NCI-H128 (cell line): ENCODE measurements around the gene SEMA6B.
"Not testable (repeated sequence)": the region's sequence is repeated elsewhere in the genome, so short reads cannot be mapped to it uniquely, and the experiment has no call there.

Source experiments
- DNase-seq: peaks from one replicate; lab custom pipeline; 2025; ENCODE audit not compliant: unreplicated experiment; lab: John Stamatoyannopoulos, UW

SEMA6B gene

GRCh38 chr19:4550479-4551050 is 8.9 kb downstream of the SEMA6B start:
- no peak for DNase-seq

GRCh38 chr19:4550018-4550417 is 9.5 kb downstream of the SEMA6B start:
- no peak for DNase-seq

DNA sequence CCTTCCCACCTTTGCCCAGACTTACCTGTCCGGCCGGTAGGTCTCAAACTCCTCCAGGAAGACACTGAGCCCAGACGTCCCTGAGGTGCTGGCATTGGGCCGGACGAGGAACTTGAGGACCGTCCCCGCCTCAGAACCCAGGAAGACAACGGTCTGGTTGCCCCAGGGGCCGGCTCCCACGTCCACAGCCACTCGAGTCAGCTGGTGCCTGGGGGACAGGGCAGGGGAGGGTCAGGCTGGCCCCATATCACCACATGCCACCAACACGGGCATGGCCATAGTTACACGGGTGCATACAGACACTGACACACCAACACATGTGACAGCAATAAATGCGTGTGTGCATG is 11.3 kb downstream of the SEMA6B start:
- no peak for DNase-seq

GRCh38 chr19:4547303-4548237 is 11.9 kb downstream of the SEMA6B start:
- DNase-seq = no peak

- DNase-seq = no peak
These were observed 15.4 kb downstream of the SEMA6B start for GRCh38 chr19:4543842-4544647.

DNA sequence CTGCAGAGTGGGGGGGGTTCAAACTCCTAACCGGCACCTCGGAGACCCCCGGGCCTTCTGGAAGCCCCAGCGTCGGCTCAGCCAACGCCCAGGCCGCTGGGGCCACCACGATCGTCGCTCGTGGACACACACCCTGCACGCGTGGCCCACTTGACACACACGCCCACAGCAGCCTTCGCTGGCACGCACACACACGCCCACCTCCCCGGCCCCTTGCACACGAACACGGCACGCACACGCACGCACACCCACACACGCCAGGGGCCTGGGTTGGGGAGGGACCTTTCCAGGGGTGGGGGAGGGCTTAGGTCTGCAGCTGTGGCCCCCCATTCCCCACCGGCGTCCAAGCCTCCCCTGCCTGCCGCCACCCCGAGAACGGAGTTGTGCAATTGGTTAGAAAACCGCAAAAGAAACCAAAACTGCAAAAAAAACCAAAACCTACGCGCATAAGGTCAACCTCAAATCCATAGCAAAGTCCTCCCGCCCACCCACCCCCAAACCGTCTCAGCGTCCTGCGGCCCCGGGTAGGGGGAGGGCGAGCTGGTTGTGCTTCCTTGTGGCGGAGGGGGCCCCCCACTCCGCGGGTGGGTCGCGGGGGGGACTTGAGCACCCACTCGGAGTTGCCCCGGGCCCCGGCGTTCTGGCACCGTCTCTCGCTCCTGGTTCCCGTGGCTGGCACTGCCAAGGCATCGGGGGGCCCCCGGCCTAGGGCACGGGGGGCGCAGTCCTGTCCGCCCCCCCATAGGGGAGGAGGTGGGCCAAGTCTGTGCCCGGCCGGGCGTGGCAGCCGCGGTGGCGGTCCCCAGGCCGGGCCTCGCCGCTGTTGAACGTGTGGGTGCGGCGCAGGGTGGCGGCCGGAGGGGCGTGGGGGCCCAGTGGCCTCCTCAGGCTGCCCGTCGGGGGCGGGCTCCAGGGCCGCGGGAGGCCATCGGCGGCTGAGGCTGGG is 16.3 kb downstream of the SEMA6B start:
- DNase-seq = no peak

DNA sequence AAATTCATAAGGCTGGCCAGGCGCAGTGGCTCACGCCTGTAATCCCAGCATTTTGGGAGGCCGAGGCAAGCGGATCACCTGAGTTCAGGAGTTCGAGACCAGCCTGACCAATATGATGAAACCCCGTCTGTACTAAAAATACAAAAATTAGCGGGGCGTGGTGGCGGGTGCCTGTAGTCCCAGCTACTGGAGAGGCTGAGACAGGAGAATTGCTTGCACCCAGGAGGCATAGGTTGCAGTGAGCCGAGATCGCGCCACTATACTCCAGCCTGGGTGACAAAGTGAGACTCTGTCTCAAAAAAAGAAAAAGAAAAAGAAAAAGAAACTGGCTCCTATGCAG is 17.7 kb downstream of the SEMA6B start:
- DNase-seq = not testable (repeated sequence)

DNA sequence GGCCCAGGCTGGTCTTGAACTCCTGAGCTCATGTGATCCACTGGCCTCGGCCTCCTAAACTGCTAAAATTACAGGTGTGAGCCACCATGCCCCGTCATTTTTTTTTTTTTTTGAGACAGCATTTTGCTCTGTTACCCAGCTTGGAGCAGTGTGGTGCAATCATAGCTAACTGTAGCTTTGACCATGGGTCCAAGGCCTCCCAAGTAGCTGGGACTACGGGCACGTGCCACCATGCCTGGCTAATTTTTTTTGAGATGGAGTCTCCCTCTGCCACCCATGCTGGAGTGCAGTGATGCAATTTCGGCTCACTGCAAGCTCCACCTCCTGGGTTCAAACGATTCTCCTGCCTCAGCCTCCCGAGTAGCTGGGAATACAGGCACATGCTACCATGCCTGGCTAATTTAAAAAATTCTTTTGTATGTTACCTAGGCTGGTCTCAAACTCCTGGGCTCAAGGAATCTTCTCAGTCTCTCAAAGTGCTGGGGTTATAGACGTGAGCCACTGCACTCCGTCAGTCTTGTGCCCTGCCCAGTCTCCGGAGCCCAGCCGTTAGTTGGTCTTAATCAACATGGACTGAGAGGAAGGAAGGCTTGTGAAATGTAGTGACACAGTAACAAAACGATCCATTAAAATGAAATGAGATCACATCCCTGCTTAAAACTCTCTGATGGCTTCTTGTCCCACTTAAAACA is 18.2 kb downstream of the SEMA6B start:
- no peak for DNase-seq

DNA sequence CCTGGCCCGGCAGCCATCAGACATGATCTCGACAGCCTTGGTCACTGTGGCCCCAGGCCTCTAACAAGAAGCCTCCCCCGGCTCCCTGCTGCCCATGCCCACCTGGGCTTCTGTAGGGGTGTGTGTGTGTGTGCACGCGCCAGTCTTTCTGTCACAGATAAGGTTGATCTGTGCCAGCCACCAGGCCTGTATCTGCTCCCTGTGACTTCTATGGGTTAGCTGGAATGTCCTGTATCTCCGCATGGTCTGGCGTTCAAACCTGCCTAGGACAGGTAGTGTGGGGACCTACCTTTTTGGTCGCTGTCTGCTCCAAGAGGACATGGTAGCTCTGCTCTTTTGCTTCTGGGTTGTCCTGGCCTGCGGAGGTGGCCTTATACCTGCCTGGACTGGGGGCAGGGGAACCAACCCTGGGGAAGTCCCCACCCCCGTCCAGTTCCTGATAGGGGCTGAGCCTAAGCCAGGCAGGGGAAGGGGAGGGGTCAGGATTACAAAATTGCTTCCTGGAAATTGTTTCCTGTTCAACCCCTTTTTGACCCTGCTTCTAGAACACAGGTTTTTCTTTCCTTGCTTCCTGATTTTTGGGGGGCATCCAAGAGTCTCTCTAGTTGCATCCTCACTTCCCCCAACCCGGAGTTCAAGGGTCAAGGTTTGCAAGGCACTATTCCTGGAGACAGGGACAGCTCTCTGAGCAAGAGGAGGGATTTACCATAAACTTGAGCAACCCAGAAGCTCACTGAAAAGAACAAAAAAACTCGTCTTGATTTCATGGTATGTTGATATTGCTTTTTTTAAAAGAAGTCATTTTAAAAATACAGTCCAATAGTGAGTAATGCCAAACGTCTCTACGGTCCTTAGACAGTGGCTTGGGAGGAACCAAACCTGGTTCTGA is 19.5 kb downstream of the SEMA6B start, which contains the start of gene LRG1:
LRG1 (minus strand) TSS at position 344 of the 889 bp plus-strand sequence; CDS start at position 321, 23 bp downstream.
- DNase-seq = no peak

DNA sequence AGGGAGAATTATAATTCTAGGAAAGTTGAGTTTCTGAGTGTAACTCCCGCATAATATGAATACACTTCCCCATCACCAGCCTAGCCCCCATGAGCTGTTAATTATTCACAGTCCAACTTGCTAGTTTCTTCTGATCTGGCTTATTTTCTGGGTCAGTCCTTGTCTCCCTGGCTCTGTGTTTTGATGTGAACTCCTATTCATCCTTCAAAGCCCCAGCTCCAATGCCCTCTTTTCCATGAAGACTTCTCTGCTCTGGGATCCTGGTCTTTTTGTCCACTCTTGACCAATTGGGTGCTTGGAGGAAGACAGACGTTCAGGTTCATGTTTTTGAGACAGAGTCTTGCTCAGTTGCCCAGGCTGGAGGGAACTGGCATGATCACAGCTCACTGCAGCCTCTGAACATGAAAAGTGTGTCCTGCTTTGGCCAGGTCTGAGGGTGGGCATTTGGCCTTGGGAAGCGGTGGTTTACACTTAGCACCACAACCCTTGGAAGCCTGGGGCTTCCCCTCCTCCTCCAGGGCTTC is 20.3 kb downstream of the SEMA6B start:
- no peak for DNase-seq

GRCh38 chr19:4538601-4538954 is 20.9 kb downstream of the SEMA6B start:
- no peak for DNase-seq

DNA sequence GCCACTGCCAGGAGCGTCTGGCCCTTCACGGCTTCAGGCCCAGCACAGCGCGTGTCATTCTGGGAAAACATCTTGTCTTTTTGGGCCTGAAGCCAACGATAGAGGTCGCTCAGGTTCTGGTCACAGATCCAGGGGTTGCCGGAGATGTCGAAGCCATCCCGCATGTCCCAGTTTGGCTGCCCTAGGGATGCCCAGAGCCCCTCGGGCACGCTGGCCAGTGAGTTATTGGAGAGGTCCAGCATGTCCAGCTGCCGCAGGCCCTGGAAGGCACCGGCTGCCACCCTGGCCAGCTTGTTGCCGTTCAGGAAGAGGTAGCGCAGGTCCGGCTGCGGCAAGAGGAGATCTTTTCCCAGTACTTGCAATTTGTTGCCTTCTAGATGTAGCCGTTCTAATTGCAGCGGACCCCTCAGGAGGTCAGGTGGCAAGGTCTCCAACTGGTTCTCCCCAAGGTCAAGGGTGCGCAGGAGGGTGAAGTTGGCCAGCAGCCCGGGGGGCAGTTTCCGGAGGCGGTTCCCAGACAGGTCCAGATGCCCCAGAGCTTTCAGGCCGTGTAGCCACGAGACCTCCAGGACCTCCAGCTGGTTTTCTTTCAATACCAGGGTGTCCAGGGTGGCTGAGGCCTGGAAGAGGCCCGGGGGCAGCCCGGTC is 21.4 kb downstream of the SEMA6B start:
- DNase-seq = no peak

GRCh38 chr19:4536798-4537197 is 22.7 kb downstream of the SEMA6B start:
- no peak for DNase-seq

DNA sequence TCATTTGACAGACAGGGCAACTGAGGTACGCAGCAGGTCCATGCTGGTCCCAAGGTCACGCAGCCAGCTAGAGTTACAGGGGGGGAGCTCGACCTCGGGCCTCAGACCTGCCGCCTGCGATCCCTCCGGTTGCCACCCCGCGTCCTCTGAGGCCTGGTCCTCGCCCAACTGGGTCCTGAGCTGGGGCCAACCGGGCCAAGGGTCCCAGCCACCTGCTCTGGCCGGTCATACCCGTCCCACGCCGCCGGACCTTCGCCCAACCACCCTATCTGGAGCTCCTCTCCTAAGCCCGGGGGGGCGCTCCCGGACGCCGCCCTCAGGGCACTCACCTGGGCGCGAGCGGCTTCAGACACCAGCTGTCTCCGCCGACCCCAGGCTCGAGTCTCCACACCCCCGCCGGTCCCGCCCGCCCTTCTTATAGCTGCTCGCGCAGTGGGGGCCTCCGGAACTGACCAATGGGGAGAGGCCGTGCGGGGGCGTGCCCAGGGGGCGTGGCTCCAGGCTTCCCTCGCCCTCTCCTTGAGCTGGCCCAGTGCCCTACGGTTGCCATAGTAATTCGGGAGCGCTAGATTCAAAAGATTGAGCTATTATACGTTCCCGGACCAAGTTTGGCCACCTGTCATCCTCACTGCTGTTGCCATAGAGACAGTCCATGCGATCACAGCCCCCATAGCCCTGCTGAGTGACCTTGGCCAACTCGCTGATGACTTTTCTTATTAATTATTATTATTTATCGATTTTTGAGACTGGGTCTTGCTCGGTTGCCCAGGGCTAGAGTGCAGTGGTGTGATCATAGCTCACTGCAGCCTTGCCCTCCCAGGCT is 24.4 kb downstream of the SEMA6B start, which contains the start of gene PLIN5:
PLIN5 (minus strand) TSS at position 389 of the 823 bp plus-strand sequence. CDS start 1,150 bp downstream, outside the sequence.
- peak; percentile 61 for DNase-seq

- DNase-seq = no peak
These were observed 25.6 kb downstream of the SEMA6B start for GRCh38 chr19:4533835-4534424.

DNA sequence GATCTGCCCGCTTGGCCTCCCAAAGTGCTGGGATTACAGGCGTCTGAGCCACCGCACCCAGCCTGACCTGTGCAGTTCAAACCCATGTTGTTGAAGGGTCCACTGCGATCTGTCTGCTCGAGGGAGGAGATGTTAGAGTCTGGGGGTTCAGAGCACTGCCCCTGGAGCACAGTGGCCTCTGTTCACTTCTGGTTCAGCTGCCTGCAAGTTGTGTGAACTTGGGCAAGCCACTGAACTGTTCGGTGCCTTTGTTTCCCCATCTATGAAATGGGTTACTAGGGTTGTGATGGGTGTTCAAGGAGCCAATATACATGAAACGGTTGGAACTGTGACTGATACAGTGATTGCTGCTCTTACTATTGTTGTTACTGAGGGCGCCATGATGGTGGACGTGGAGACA is 26.1 kb downstream of the SEMA6B start:
- no peak for DNase-seq

- no peak for DNase-seq
These were observed 27.8 kb downstream of the SEMA6B start for GRCh38 chr19:4531562-4532165.
